ENCODE results near the gene MAP7.

The MAP7 gene

GRCh38 chr6:136470044-136470443 lies 80.2 kb downstream of the MAP7 start:
- in situ Hi-C loops (cut with MboI; ENCODE audit: low pct_unique_long_range_greater_than_20kb, low sequenced_read_pairs, unreplicated experiment): no loop called here
- DNase-seq (ENCODE audit: low spot score): no peak
- TF ChIP-seq, protein P1, sequence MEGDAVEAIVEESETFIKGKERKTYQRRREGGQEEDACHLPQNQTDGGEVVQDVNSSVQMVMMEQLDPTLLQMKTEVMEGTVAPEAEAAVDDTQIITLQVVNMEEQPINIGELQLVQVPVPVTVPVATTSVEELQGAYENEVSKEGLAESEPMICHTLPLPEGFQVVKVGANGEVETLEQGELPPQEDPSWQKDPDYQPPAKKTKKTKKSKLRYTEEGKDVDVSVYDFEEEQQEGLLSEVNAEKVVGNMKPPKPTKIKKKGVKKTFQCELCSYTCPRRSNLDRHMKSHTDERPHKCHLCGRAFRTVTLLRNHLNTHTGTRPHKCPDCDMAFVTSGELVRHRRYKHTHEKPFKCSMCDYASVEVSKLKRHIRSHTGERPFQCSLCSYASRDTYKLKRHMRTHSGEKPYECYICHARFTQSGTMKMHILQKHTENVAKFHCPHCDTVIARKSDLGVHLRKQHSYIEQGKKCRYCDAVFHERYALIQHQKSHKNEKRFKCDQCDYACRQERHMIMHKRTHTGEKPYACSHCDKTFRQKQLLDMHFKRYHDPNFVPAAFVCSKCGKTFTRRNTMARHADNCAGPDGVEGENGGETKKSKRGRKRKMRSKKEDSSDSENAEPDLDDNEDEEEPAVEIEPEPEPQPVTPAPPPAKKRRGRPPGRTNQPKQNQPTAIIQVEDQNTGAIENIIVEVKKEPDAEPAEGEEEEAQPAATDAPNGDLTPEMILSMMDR (IDR thresholded peaks at IDR 0.05; ENCODE audit: extremely low read depth, insufficient read depth, missing control alignments): no peak

GRCh38 chr6:136469154-136469553 lies 81.1 kb downstream of the MAP7 start:
- in situ Hi-C loops (cut with MboI; ENCODE audit: low pct_unique_long_range_greater_than_20kb, low sequenced_read_pairs, unreplicated experiment): no loop called here
- TF ChIP-seq, protein P1 (IDR thresholded peaks at IDR 0.05; ENCODE audit: extremely low read depth, insufficient read depth, missing control alignments): no peak
- no peak for DNase-seq (ENCODE audit: low spot score)

DNA sequence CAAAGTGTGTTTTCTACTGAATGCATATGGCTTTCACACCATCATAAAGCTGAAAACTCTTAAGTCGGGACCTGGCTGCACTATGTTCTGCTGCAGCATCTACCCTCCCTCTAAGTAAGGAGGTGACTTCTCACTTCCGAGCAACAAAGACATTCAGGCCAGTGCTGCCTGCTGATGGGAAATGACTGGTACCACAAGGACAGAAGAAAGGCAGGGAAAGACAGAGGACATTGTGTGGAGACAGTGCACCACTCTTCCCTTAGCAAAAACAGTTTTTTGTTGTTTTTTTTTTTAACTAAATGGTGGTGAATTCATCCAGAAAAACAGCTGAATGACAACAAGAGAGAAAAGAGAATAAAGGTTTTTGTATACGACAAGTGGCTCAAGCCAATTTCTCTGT lies 81.5 kb downstream of the MAP7 start:
- in situ Hi-C loops (cut with MboI; ENCODE audit: low pct_unique_long_range_greater_than_20kb, low sequenced_read_pairs, unreplicated experiment): no loop called here
- TF ChIP-seq, protein P1 (IDR thresholded peaks at IDR 0.05; ENCODE audit: extremely low read depth, insufficient read depth, missing control alignments): no peak
- DNase-seq (ENCODE audit: low spot score): no peak

DNA sequence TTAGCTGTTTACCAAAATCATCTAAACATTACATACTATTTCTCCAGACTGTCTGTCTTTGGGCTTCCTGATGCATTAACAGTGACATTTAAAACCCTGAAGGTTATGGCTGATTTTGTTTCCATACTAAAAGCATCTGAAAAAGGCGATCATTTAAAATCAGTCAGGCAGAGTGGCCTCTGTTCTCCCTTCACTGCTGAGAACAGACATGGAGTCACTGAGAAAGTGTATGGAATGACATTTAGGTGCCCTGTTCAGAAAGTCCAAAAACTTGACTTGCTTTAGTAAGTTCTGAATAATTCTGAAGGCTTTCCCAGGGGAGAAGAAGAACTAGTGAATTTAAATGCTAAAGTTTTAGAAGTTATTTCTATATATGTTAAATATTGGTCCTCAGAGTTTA lies 83.0 kb downstream of the MAP7 start:
- in situ Hi-C loops (cut with MboI; ENCODE audit: low pct_unique_long_range_greater_than_20kb, low sequenced_read_pairs, unreplicated experiment): no loop called here
- TF ChIP-seq, protein P1 (IDR thresholded peaks at IDR 0.05; ENCODE audit: extremely low read depth, insufficient read depth, missing control alignments): no peak
- DNase-seq (ENCODE audit: low spot score): no peak

DNA sequence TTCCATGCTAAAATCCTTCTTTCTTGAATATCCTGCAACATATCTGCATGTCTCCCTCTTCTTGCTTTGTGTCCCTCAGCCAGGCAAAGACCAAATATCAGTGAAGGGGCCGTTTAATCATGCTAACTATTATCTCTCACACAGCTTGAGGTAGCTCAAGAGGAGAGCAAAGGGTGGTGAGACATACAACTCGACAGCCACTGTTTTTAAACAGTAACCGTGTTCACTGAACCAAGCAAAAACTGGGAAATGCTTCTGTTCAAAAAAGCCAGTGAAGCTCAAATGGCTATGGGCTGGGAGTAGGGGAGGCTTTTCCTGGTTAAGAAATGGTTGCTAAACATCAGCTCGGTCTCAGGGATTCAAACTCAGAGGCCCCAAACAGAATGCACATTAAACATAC lies 83.4 kb downstream of the MAP7 start:
- in situ Hi-C loops (cut with MboI; ENCODE audit: low pct_unique_long_range_greater_than_20kb, low sequenced_read_pairs, unreplicated experiment): no loop called here
- TF ChIP-seq, protein P1 (IDR thresholded peaks at IDR 0.05; ENCODE audit: extremely low read depth, insufficient read depth, missing control alignments): no peak
- no peak for DNase-seq (ENCODE audit: low spot score)

DNA sequence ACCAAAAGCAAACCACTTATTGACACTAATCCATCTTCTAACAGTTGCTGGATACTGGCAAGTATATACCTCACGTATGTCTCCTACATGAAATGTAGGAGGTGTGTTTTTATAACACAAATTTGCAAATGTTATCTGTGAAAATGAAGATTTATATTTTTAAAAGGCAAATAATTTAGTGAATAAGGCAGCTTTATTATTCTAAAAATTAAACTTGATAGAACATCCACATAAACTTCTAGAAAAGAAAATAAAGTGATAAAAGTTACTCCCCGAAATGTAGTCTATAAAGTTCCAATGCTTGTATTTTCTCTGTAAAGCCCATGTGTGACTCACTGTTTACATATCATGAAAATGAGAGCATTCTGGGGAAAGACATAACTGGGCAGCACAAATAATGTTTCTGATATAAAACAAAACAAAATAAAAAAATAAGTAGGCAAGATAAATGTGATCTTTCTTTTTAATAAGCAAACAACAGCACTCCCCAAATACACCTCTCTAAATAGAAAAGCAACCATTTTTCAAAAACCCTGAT lies 84.4 kb downstream of the MAP7 start:
- TF ChIP-seq, protein P1 (IDR thresholded peaks at IDR 0.05; ENCODE audit: extremely low read depth, insufficient read depth, missing control alignments): no peak
- in situ Hi-C loops (cut with MboI; ENCODE audit: low pct_unique_long_range_greater_than_20kb, low sequenced_read_pairs, unreplicated experiment): no loop called here
- DNase-seq (ENCODE audit: low spot score): no peak

DNA sequence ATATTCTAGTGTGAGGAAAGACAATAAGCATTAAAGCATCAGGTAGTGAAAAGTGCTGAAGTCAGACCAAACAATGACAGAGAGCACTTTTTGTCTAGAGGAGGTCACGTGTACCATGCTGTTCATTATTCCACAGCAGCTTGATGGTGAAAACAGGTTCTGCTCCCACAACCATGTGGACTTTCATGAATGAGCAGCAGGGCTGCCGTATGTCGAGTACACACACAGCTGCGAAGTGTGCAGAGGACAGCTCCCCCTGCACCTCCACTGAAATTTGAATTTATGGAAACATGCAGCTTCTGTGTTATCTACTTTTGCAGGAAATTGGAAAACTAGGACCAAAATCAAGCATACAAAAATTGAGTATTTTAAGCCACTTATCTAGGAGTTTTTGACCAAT lies 85.3 kb downstream of the MAP7 start:
- in situ Hi-C loops (cut with MboI; ENCODE audit: low pct_unique_long_range_greater_than_20kb, low sequenced_read_pairs, unreplicated experiment): no loop called here
- DNase-seq (ENCODE audit: low spot score): no peak
- TF ChIP-seq, protein P1 (IDR thresholded peaks at IDR 0.05; ENCODE audit: extremely low read depth, insufficient read depth, missing control alignments): no peak

Data from GM13977 (cell line).